Cerebellar cortex (tissue), 1 donor: Measurements from ENCODE around the gene METTL25B.
"Not testable (repeated sequence)": the region's sequence is repeated elsewhere in the genome, so short reads cannot be mapped to it uniquely, and the experiment has no call there.

Experiments
- DNase-seq: peaks from one replicate; pipeline ENCODE4 v3.0.0-alpha.2; 2015; ENCODE audit warnings: low spot score

Gene METTL25B

DNA sequence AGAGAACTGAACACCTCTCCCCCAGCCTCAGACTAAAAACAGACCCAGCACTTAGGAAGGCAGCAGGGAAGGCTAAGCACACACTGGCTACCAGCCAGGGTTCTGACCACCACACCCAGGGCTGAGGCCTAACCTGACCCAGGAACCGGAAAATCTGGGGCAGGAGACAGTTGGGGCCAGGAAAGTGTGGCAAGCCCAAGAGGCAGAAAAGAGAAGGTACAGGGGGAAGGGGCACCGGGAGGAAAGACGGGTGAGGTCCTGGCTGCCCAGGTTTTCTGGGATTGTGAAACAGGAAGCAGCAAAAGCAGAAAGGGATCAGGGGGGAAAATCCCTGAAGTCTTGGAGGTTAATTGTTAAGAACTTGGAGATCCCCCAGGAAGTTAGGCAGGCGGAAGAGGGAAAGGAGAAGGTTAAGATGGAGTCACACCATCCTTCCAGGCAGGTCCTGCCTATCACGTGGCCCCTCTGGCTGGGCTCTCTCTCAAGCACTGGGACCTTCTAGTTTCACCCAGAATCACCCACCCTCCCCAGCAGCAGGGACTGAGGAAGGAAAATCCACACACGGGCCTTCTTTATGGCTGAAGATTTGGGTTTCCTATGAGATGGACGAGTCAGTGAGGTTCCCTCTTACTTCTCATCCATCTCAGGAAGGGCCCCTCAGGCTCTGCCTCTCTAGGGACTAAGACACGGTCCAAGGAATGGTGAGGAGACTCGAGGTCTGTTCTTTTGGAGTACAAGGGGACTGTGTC is 20.6 kb downstream of the METTL25B start:
- peak; percentile 43 for DNase-seq

DNA sequence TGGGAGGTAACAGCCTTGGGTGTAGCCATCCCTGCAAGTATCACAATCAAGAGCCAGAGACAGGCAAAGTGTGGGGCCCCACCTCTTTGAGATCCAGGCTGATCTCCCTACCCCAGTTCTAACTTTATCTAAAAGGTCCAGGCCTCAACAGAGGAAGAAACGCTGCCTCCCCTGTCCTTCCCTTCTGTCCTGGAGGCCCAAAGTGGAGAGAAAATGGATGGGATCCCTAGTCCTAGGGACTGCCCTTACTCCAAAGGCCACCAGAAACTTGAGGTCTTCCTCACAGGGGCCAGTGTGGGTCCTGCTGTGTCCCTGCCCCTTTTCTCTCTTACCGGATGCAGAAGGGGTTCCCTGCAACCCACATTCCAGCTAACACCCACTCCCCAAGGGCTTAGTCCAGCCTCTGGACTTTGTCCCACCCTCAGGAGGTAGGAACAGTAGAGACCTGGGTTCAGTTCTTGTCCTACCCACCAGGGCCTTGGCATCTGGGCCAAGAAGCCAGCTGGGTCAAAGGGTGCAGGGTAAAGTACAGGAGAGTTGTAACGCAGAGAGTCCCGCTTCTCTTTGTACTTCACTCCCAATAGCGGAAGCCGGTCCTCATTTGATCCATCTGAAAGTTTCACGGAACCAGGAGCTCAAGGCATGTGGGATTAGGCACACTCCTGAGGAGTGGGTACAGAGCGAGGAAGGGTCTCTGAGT is 21.3 kb downstream of the METTL25B start:
- DNase-seq, result no peak

DNA sequence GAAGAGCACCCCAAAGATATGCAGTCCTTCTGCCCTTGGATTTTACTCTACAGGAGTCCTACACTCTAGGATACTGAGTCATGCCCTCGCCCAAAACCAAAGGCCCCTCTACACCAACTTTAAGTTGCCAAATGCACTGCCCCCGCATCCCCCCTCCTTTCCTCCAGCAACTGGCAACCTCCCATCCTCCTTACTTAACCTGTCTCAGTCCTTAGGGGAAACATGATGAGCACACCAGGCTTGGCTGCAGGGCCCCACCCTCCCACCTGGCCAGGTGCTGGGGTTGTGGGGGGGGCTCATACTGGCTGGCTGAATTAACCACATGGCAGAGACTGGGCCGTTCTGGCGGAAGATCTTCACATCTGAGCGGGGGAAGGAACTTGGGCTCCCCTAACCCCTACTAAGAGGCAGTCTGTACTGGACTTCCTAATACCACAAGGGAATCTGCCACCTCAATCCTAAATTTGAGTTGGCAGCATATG is 22.0 kb downstream of the METTL25B start:
- no peak for DNase-seq

DNA sequence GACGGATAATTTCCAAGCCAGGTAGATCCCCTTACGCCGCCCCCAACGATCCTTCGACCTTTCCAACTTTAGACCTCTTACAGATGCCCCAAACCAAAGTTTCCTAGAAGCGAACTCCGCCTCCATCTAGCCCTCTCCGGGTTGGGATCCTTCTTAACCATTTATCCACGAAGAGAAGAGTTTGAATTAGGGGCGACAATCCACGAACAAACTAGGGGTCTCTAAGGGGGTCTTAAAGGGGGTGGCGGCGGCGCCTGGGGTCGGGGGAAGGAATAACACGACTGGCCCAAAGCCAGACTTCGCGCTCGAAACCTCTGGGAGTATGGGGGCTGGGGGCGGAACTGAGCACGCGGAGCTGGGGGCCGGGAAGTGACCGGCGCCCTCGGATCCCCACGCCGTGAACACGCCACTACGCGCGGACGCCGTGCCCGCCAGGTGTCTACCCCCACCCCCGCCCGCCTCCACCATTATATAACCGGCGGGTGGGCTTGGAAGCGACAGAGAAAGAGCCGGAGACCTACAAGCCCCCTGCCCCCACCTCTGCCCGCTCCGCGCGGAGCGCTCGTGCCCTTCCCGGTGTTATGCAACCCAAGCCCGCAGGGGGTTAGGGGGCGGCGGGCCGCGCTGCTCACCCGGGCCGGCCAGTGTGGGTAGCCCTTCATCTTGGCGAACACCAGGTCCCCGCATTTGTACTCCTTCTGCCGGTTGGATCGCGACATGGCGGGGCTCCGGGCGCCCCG is 22.6 kb downstream of the METTL25B start:
- peak; percentile 22 for DNase-seq

DNA sequence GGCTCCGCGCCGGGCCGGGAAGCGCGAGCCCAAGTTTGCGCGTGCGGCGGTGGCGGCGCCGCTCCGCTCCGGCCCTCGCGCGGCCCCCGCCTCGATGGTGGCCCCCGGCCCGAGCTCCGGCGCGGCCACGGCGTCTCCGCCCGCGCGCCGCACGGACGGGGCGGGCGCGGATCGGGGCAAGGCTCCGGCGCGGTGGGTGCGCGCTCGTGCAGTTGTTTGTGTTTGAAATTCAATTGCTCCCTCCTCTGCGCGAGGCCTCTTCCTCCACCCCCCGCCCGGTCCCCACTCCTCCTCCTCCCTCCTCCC is 23.1 kb downstream of the METTL25B start, which contains the start of gene HDGF:
HDGF (minus strand) TSS at position 225 of the 306 bp plus-strand sequence. CDS start 246 bp downstream, outside the sequence.
- no peak for DNase-seq

DNA sequence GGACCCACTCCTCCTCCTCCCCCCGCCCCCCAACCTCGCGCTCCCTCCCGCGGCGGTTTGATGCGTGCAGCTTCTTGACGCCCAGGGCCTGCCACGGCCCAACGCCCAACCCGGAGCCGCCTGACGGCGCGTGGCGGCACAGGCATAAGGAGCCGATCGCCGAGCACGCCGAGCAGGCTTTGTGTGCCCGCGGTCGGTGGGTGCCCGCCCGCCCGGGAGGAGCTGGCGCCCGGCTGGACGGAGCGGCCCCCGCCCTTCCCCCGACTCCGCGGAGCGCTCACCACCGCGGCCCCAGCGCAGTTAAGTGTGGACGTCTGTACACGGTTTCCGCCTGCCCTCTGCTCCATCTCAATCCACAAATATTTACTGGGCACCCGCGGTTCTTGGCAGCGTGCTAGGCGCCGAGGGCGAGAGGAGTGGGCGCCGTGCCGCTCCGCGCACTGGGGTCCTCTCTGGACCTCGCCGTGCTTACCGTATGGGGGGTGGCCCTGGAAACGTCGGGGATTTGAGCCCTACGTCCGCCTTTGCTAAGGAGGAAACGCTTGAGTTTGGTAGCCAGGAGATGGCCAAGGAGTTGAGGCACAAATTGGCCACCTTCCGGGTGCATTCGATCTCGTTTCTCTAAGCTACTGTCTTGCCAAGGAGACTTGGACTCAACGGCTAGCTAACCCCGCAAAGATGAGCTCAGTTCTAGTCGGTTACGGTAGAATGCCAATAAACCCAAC is 23.6 kb downstream of the METTL25B start:
- peak; percentile 97 for DNase-seq

DNA sequence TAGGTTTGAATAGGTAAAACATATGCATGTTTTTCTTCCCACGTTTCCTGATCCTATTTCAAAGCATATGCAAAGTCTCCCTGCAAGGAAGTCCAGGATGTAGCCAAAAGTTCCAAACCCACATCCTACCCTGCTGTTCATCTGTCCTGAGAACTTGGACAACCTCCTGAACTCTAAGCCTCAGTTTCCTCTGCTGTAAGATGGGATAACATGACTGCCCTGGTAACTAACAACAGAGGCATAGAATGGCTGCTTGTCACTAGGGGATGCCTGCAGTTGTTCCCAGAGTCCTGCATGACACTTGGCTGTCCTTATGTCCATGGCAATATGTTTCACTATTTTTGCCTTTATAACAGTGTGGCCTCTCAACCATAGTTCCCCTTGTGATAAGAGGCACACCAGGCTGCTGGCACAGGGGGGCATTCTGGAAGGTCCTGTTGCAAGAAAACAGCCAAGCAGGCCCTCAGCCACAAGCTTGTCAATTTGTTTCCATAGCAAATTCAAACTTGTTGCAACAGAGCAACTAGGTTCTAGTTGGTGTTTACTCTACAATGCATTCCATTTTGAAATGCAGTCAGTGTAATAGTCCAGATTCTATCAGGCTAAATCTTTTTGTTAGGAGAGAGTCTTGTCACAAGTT is 24.7 kb downstream of the METTL25B start:
- DNase-seq, result peak; percentile 25

DNA sequence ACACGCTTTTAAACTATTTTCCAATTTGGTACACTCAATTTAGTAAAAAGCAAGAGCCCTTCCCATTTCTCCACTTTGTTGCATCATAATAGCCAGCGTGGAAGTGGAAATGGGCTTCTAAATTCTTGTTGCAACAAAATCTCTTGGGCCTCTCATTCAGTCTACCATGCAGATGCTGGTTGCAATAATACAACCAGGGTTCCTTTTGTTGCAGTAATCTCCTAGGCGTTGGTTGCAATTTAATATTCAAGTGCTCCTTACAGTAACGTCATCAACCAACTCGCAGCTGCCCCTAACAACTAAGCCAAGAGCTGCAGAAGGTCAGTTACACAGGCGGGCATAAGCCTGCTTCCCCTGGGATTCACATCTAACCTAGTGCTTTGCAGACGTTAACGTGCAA is 25.9 kb downstream of the METTL25B start:
- DNase-seq, result no peak

DNA sequence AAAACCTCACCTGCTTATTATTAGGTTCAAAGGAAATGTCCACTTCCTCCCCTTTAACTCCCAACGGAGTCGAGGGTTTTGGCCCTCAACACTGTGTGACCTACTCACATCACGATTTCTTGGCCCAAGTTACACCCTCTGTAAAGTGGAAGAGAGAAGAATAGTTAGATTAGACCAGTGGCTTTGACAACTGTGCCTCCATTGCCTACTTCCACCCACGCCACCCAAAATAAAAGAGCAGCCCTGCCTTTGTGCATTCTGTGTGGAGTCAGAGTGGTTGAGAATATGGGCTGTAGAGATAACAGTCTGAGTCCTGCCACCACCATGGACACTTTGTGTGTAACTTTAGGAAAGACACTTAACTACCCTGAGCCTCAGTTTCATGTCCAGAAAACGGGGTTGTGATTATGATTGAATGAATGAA is 27.3 kb downstream of the METTL25B start:
- no peak for DNase-seq

DNA sequence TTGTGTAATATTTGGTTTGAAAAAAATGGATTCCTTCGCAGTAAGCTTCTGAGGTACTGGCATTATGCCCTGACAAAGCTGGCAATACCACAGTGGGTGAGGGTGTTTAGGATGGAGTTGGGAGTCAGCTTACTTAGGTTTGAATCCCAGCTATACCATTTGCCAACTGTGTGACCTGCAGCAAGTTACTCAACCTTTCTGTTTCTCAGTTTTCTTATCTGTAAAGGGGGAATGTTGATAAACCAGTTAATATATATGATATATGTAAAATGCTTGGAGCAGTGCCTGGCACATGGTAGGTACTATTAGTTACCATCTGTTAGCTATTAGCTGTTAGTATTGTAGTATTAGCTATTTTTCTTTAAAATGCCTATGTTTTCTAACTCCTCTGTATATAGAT is 28.1 kb downstream of the METTL25B start:
- no peak for DNase-seq

DNA sequence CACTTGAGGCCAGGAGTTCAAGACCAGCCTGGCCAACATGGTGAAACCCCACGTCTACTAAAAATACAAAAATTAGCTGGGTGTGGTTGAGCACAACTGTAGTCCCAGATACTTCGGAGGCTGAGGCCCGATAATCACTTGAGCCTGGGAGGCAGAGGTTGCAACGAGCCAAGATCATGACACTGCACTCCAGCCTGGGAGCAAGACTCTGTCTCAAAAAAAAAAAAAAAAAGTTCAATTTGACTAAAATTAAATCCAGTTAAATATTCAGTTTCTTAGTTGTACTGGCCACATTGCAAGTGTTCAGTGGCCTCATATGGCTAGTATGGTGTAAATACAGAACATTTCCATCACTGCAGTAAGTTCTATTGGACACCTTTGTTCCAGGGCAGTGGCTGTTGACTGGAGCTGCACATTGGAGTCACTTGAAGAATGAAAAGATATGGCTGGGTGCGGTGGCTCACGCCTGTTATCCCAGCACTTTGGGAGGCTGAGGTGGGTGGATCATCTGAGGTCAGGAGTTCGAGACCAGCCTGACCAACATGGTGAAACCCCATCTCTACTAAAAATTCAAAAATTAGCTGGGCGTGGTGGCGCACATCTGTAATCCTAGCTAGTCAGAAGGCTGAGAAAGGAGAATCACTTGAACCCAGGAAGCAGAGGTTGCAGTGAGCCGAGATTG is 29.4 kb downstream of the METTL25B start:
- DNase-seq, result not testable (repeated sequence)

DNA sequence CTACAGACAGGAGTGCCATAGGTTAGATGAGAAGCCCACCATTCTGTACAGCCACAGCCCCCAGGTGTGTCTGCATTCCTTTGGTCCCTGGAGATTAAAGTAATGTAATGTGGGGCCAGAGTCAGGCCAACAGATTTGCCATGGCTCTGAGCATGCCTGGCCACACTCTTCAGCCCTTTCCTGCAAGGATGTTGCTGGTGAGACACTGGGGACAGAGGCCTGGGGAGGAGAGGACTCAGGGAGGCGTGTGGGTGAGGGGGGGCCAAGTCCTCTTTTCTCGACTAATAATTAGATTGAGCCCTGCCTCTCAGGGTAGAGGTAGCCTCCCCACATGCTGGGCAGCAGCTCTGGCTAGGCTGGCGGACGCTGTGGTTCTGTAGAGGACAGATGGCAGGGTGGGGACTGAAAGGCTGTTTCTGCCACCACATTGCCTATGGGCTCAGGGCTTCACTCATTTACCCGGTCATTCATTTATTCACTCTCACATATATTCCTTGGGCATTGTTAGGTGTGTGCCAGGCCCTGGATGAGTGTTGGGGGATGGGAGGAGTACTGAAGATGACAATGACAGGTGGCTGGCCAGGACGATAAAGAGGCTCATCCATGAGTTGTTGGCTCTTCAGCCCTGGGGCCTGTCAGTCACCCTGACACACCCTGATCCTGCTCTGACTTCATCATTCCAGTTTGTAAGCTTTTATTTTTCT is 32.0 kb downstream of the METTL25B start:
- DNase-seq, result peak; percentile 89

DNA sequence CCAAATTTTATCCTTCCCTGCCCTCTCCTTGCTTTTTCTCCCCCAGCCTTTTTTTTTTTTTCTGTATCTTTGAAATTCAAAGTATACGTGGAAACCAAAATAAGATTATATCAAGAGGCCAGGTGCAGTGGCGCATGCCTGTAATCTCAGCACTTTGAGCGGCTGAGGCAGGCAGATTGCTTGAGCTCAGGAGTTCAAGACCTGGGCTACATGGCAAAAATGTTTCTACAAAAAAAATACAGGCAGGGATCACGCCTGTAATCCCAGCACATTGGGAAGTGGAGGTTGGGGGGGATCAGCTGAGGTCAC is 32.5 kb downstream of the METTL25B start:
- DNase-seq, result no peak

DNA sequence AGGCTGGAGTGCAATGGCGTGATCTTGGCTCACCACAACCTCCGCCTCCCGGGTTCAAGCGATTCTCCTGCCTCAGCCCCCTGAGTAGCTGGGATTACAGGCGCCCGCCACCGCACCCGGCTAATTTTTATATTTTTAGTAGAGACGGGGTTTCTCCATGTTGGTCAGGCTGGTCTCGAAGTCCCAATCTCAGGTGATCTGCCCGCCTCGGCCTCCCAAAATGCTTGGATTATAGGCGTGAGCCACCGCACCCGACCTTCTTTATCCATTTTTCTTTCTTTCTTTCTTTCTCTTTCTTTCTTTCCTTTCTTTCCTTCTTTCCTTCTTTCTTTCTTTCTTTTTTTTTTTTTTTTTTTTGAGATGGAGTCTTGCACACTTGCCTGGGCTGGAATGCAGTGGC is 36.9 kb downstream of the METTL25B start:
- not testable (repeated sequence) for DNase-seq

DNA sequence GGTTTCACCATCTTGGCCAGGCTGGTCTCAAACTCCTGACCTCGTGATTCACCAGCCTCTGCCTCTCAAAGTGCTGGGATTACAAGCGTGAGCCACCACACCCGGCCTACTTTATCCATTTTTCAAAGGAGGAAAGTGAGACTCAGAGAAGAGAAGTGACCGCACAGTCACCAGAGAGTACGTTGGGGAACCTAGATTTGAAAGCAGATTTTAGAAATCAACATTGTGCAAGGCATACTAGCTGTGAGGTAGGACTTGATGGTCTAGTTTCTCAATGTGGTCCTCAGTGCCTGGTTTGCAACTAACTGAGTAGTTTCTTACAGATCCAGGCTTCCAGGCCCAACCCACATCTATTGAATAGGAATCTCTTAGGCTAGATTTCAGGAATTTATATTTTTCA is 37.4 kb downstream of the METTL25B start:
- no peak for DNase-seq

DNA sequence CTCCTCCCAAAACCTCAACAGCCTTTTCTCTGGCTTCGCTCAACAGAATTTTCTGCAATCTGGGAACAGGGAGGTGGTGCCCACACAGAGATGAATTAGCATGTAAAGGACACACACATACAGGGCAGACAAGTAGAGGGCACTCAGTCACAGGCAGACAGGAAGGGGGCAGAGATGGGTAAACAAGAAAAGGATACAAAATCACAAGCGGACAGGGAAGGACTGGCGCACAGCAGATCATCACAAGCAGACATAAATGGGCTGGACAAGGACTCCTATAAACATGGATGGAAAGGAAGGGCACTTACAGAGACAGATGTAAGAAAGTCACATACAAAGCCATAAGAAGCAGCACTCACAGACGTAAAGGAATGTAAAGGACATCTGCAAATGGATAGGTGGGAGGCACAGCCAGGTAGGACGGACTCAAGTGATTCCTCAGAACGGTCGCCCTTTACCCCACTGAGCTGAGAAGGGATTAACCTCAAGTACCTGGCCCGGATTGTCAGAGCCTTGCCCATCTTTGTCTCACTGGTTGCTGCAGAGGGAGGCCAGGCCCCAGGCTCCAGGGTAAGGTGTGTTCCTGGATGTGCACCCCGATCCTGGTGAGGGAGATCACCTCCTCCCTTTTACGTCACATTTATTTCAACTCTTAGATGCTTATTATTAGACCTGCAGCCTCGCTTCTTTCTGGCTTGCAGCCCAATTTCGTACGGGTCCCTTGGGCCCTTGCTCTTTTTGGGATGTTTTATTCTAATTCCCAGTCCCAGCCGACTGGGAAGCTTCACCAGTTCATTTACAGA is 38.2 kb downstream of the METTL25B start:
- DNase-seq, result peak; percentile 56

DNA sequence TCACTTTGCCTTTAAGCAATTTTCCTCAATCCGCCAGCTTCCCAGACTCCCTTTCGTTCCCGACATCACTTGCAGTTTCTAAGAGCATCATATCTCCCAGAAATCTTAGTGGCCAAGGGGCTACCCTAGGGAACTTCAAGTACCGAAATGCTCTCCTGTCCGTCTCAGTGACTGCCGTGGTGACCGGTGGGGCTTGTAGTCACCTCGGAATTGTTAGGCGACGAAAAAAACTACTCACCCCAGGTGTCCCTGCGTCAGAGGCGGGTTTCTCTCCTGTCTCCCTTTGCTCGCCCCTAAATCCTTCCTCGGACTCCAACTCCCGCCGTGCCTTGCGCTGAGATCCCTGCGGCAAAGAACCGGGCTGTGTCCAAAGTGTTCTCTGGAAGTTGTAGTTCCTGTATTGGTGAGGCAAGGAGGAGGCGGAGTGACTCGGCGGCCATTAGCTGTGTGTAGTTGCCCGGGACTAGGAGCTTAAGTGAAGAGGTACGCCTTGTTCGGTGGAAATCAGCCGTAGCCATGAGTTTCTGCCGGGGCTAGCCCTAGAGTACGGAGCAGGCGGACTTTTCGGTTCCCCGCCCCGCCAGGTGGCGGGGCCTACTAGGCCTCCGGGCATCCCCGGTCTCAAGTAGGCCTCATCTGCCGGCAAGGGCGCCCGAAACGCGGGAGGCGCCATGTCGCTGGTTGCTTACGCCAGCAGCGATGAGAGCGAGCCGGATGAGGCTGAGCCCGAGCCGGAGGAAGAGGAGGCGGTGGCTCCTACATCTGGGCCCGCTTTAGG is 39.0 kb downstream of the METTL25B start, which contains the start of gene PRCC:
PRCC (plus strand) TSS at position 435 of the 778 bp plus-strand sequence; CDS start at position 672, 237 bp downstream.
- DNase-seq, result peak; percentile 100

DNA sequence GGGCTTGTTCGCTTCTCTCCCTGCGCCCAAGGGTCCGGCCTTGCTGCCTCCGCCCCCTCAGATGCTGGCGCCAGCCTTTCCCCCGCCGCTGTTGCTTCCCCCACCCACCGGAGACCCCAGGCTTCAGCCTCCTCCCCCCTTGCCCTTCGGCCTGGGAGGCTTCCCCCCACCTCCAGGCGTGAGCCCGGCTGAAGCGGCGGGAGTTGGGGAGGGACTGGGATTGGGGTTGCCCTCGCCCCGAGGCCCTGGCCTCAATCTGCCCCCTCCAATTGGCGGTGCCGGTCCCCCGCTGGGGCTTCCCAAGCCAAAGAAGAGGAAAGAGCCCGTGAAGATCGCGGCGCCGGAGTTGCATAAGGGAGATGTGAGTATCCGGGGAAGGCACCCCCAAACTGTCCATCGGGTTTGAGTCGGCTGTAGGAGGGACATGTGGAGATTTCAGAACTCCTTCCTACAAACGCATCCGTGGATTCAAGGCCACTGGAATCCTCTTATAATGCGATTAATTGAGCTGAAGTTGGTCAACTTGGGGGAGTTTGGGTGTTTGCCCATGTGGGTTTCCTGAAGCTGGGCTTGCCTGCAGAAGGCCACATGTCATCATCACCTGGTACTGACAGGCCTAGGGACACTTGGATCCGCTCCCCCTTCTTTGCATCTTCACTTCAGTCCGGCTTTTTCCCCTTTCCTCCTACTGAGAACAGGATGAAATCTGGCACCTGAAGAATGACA is 39.8 kb downstream of the METTL25B start:
- peak; percentile 42 for DNase-seq
